Measurements from ENCODE around the gene RBM4B.

GRCh38 chr11:66625752-66626149, 51.9 kb downstream of the RBM4B start:
- TF ChIP-seq CTCF (IDR thresholded peaks at IDR 0.05) (no peak), POLR2A (IDR thresholded peaks at IDR 0.05; ENCODE audit: low read depth) (no peak), EP300 (IDR thresholded peaks at IDR 0.05) (no peak), POLR2AphosphoS5 (IDR thresholded peaks at IDR 0.05) (no peak)
